GM23338 (cell line): Measurements from ENCODE around the gene ACBD7.

Source experiments
- CREB1 ChIP-seq: fragments of 250-450 bp; sonication (Bioruptor Pico); IDR thresholded peaks from 2 replicates; pipeline ENCODE4 v1.5.0; 2020; ENCODE audit warnings: low read depth, mild to moderate bottlenecking, moderate library complexity
- EZH2 ChIP-seq: fragments of 200-600 bp; sonication (generic); IDR thresholded peaks from one replicate; pipeline ENCODE4 v1.8.0; 2017; ENCODE audit warnings: antibody characterized with exemption, mild to moderate bottlenecking, low read depth; ENCODE audit not compliant: unreplicated experiment
- POLR2AphosphoS5 ChIP-seq: IDR thresholded peaks from 2 replicates; pipeline ENCODE4 v1.6.1; 2016; ENCODE audit warnings: antibody characterized with exemption, low read depth
- TF ChIP-seq, protein P1 (sequence below), 2 experiments: fragments of 200-600 bp in 1 of 2; sonication (generic) in 1 of 2; conservative IDR thresholded peaks; 2 replicates each; pipeline versions ENCODE4 v1.5.1 to v1.6.1; 2016 to 2017; ENCODE audit warnings: antibody characterized with exemption in 2 of 2, low read depth in 2 of 2, mild to moderate bottlenecking in 2 of 2, moderate library complexity in 1 of 2
- TF ChIP-seq, protein P2 (sequence below): IDR thresholded peaks from one replicate; pipeline ENCODE4 v1.6.1; 2018; ENCODE audit warnings: antibody characterized with exemption; ENCODE audit not compliant: unreplicated experiment

GRCh38 chr10:15072358-15072757 lies 16.2 kb downstream of the ACBD7 start:
- TF ChIP-seq CREB1 (CRISPR knock-in tag) (no peak), EZH2 (no peak), POLR2AphosphoS5 (no peak)
- TF ChIP-seq, protein P1, sequence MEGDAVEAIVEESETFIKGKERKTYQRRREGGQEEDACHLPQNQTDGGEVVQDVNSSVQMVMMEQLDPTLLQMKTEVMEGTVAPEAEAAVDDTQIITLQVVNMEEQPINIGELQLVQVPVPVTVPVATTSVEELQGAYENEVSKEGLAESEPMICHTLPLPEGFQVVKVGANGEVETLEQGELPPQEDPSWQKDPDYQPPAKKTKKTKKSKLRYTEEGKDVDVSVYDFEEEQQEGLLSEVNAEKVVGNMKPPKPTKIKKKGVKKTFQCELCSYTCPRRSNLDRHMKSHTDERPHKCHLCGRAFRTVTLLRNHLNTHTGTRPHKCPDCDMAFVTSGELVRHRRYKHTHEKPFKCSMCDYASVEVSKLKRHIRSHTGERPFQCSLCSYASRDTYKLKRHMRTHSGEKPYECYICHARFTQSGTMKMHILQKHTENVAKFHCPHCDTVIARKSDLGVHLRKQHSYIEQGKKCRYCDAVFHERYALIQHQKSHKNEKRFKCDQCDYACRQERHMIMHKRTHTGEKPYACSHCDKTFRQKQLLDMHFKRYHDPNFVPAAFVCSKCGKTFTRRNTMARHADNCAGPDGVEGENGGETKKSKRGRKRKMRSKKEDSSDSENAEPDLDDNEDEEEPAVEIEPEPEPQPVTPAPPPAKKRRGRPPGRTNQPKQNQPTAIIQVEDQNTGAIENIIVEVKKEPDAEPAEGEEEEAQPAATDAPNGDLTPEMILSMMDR (conservative IDR thresholded peaks at IDR 0.05; ENCODE audit: low read depth in 2 of 2): no peak
- TF ChIP-seq, protein P2, sequence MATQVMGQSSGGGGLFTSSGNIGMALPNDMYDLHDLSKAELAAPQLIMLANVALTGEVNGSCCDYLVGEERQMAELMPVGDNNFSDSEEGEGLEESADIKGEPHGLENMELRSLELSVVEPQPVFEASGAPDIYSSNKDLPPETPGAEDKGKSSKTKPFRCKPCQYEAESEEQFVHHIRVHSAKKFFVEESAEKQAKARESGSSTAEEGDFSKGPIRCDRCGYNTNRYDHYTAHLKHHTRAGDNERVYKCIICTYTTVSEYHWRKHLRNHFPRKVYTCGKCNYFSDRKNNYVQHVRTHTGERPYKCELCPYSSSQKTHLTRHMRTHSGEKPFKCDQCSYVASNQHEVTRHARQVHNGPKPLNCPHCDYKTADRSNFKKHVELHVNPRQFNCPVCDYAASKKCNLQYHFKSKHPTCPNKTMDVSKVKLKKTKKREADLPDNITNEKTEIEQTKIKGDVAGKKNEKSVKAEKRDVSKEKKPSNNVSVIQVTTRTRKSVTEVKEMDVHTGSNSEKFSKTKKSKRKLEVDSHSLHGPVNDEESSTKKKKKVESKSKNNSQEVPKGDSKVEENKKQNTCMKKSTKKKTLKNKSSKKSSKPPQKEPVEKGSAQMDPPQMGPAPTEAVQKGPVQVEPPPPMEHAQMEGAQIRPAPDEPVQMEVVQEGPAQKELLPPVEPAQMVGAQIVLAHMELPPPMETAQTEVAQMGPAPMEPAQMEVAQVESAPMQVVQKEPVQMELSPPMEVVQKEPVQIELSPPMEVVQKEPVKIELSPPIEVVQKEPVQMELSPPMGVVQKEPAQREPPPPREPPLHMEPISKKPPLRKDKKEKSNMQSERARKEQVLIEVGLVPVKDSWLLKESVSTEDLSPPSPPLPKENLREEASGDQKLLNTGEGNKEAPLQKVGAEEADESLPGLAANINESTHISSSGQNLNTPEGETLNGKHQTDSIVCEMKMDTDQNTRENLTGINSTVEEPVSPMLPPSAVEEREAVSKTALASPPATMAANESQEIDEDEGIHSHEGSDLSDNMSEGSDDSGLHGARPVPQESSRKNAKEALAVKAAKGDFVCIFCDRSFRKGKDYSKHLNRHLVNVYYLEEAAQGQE: no peak
